NCI-H128 (cell line): Measurements from ENCODE around the gene PCLO.
A peak's percentile ranks its signal among the peaks of the same experiment; 100 is the strongest.

ENCODE experiments used
- DNase-seq: peaks from one replicate; lab custom pipeline; 2025; ENCODE audit not compliant: unreplicated experiment; lab: John Stamatoyannopoulos, UW

PCLO gene, protein sequence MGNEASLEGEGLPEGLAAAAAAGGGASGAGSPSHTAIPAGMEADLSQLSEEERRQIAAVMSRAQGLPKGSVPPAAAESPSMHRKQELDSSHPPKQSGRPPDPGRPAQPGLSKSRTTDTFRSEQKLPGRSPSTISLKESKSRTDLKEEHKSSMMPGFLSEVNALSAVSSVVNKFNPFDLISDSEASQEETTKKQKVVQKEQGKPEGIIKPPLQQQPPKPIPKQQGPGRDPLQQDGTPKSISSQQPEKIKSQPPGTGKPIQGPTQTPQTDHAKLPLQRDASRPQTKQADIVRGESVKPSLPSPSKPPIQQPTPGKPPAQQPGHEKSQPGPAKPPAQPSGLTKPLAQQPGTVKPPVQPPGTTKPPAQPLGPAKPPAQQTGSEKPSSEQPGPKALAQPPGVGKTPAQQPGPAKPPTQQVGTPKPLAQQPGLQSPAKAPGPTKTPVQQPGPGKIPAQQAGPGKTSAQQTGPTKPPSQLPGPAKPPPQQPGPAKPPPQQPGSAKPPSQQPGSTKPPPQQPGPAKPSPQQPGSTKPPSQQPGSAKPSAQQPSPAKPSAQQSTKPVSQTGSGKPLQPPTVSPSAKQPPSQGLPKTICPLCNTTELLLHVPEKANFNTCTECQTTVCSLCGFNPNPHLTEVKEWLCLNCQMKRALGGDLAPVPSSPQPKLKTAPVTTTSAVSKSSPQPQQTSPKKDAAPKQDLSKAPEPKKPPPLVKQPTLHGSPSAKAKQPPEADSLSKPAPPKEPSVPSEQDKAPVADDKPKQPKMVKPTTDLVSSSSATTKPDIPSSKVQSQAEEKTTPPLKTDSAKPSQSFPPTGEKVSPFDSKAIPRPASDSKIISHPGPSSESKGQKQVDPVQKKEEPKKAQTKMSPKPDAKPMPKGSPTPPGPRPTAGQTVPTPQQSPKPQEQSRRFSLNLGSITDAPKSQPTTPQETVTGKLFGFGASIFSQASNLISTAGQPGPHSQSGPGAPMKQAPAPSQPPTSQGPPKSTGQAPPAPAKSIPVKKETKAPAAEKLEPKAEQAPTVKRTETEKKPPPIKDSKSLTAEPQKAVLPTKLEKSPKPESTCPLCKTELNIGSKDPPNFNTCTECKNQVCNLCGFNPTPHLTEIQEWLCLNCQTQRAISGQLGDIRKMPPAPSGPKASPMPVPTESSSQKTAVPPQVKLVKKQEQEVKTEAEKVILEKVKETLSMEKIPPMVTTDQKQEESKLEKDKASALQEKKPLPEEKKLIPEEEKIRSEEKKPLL (N-terminal part only)

DNA sequence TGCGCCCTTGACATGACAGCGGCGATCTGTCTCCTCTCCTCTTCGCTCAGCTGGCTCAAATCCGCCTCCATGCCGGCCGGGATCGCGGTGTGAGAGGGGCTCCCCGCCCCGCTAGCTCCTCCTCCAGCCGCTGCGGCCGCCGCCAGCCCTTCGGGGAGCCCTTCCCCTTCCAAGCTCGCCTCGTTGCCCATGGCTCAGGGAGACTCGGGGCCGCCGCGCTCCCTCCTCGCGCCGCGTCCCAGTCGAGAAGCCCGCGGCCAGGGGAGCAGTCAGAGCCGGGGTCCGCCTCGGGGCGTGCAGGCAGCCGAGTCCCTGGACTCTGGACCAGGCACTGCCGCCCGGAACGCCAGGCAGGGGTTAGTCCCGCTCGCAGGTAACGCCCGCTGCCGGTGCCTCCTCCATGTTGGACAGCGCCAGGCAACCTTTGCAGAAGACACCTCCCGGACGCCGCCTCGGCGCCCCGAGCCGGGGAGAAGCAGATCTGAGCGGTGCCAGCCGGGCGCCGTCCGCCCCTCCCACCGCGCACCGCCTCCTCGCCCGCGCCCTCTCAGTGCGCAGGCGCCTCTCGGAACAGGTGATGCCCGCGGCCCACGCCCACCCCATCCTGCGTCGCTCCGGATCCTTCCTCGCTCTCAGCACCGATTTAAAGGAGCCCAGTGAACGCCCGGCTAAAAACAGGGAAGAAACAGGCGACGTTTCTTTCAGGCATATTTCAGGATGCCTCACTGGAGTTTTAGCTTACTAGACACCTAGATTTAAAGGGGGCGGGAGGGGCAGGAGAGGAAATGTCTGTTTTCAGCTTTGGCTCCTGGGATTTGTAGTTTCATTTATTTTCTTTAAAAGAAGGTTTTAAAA lies at the start of gene PCLO:
TSS of gene PCLO (minus strand) at position 483 of the 855 bp plus-strand sequence. CDS start at position 191, 292 bp downstream.
- DNase-seq, result peak; percentile 94

DNA sequence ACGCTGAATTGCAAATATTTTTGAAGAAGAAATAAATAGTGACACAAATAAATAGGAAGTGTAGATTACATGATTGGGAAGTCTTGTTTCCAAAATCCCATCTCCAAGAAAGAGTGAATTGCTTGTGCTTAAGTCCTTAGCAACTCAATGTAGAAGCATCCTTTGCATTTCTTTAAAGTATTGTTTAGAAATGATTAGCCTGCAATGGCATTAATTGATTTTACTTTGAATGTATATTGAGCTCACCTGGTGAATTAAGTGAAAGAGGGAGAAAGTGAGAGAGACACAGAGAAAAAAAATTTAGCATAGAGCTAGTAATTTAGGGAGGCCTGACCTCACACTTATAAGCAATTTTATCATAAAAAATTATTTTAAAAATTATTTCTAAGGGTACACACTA lies 49.0 kb upstream of the PCLO start:
- no peak for DNase-seq

- DNase-seq, result no peak
Measured at GRCh38 chr7:83210479-83210878, 47.8 kb upstream of the PCLO start.

GRCh38 chr7:83204715-83205114 lies 42.0 kb upstream of the PCLO start:
- no peak for DNase-seq

DNA sequence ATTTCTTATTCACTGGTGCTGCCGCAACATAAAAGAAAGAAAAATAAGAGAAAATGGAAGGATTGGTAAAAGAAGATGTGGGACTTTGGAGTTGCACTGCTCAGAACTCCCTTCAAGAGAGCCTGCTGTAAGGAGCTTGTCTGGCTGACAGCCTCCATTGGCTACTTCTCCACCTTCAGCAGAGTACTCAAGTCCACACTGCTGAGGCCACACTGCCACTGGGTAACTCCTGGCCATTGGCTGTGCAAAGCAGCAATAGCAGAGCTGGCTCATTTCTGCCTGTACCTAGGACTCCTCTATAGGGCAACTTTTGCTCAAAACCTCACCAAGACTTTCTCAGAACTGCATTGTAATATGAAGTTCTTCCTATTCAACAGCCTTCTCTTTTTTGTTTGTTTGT lies 38.7 kb upstream of the PCLO start:
- DNase-seq, result no peak

DNA sequence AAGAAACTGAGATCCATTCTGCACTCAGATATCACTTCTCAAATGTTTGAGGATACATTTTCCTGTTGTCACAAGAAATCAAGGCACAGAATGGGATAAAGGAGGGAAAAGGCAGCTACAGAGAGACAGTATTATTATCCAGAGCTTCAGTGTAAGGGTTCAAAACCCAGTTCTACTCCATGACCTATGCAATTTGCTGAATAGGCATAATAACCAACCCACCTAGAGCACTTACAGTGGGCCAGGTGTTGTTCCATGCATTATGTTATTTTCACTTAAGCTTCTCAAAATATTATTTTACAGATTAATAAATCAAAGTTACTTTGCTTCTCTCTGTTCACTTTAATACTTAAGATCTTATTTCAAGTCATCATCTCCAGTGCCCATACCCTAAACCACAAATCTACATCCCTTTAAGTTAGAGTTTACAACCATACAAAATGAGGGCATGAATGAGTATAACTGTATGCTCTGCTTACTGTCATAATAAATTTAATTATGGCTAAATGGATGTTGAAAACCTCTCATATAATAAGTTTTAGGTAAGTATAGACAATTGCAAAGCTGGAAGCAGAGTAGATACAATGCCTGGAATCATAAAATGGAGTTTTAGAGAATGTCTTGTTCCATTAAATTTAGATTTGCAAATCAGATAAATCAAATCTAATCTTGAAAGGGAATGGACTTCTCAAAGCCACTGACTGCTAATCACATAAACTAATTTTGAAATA lies 28.1 kb upstream of the PCLO start:
- no peak for DNase-seq

DNA sequence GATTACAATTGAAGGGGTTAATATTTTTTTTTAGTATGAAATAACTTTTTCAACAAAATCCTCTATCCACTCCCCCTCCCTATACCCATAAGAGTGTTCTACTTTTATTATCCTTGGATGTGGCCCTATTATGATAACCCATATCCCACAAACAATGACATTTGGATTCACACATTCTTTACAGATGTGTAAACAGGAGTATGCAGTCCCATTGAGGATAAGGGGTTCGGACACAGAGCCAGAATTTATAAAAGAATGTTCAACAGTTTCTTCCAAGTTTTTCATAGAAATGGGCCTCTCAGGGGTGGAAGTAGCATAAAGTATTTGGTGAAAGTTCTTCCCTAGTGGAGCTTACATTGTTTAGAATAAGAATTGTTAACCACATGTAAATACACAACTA lies 16.1 kb upstream of the PCLO start:
- no peak for DNase-seq

GRCh38 chr7:83178066-83178465 lies 15.4 kb upstream of the PCLO start:
- no peak for DNase-seq

- DNase-seq, result no peak
Measured at GRCh38 chr7:83173664-83174063, 11.0 kb upstream of the PCLO start.

GRCh38 chr7:83166781-83167180 lies 4.1 kb upstream of the PCLO start:
- no peak for DNase-seq

- no peak for DNase-seq
Measured at GRCh38 chr7:83161899-83162401, 734 bp downstream of the PCLO start.

- no peak for DNase-seq
Measured at GRCh38 chr7:83161186-83161585, 1.5 kb downstream of the PCLO start.

DNA sequence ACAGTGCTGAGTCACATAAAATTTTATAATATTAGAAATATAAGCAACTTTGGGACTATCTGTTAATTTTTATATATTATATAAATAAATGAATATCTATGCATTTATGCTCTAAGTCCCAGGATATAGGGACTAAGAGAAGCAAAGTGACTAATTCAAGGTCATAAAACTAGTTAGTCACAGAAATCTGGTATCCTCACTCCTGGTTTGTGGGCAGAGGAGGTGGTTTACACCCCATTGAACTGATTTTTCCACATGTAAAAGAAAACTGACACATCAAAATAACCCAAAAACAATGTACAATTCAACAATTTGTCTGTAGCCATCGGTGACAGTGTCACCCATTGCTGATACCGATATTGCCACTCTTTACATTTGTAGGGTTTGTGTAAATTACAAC lies 3.0 kb downstream of the PCLO start:
- no peak for DNase-seq

- DNase-seq, result no peak
Measured at GRCh38 chr7:83156006-83156405, 6.7 kb downstream of the PCLO start.

- no peak for DNase-seq
Measured at GRCh38 chr7:83155407-83155806, 7.3 kb downstream of the PCLO start.

GRCh38 chr7:83153419-83153818 lies 9.3 kb downstream of the PCLO start:
- no peak for DNase-seq

DNA sequence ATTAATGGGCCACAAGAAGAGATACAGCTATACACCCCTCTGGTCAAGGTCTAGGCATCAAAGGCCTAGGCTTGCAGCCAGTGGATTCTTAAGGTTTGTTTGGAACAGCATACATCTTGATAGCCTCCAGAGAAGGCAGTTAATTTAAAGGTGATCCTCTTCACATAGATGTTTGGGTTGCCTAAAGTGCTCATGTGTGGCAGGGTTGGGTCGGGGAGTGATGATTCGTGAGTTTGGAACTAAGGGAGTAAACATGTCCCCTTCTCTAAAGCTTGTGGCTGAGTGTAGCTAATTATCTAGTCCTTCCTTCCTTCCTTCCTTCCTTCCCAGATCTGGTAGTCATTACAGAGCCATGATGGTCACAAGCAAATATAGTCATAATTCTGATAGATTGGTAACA lies 12.4 kb downstream of the PCLO start:
- no peak for DNase-seq

DNA sequence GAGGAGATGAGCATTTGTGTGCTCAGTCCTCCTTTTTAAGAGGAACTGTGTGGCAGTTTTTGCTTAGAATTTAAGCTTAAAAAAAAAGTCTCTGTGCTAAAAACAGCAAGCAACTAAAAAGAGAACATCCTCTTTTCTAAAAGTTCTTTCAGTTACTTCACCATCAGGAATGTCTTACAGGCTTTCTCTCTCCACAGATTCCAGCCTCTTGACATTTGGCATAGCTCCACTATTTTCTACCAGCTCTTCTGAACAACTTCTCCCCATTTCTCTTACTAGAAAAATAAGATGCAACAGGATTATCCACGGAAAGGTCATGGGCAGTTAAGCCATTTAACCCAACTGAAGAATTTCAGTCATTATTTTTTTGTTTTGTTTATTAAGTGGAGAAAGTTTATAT lies 13.2 kb downstream of the PCLO start:
- DNase-seq, result no peak

DNA sequence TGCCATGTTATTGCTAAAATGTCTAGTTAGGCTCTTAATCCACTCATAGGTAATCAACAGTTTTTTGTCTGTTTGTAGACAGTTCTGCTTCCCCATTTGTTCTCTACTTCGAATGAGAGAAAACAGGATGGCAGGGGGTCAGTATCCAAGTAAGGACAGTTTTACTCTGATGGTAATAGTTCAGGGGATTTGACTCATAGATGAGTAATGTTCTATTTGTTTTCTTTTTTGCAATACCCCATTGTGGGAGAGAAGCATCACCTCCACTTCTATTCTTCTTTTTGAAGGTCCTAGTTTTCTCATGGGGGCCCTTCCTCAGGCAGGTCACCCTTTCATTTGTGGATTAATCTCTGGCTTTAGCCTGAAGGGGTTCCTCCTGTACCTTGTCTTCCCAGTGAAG lies 13.9 kb downstream of the PCLO start:
- no peak for DNase-seq

GRCh38 chr7:83143107-83143506 lies 19.6 kb downstream of the PCLO start:
- no peak for DNase-seq
